SK-N-SH treated with all-trans-retinoic acid at 6 μM for 48 hours (cell line): ENCODE data around the gene KIF11.

Experiments used
- ATAC-seq: fragments of 200-7000 bp; cut with Tn5 transposase; 3 replicates; pipeline ENCODE4 v1.9.1; 2020; ENCODE audit warnings: mild to moderate bottlenecking, moderate library complexity
- ARNTL ChIP-seq: fragments of 450-650 bp; formaldehyde crosslinking; IDR thresholded peaks from 2 replicates; pipeline ENCODE4 v1.5.0; 2020; ENCODE audit warnings: low read depth, mild to moderate bottlenecking, moderate library complexity, borderline replicate concordance
- BACH2 ChIP-seq: fragments of 250-450 bp; sonication (Bioruptor Pico); IDR thresholded peaks from 2 replicates; pipeline ENCODE4 v1.9.0; 2021; ENCODE audit warnings: mild to moderate bottlenecking, borderline replicate concordance
- CREB5 ChIP-seq: fragments of 250-450 bp; sonication (Bioruptor Pico); IDR thresholded peaks from 2 replicates; pipeline ENCODE4 v1.5.1; 2020; ENCODE audit warnings: low read depth, mild to moderate bottlenecking, moderate library complexity
- CSDC2 ChIP-seq: fragments of 250-450 bp; sonication (Bioruptor Pico); IDR thresholded peaks from 2 replicates; pipeline ENCODE4 v1.5.0; 2020; ENCODE audit warnings: mild to moderate bottlenecking, moderate library complexity
- CSRNP3 ChIP-seq: fragments of 250-450 bp; sonication (Bioruptor Pico); IDR thresholded peaks from 2 replicates; pipeline ENCODE4 v1.5.1; 2021; ENCODE audit warnings: mild to moderate bottlenecking, moderate library complexity
- GLIS3 ChIP-seq: fragments of 250-450 bp; sonication (Bioruptor Pico); IDR thresholded peaks from 2 replicates; pipeline ENCODE4 v1.5.0; 2020; ENCODE audit warnings: mild to moderate bottlenecking, moderate library complexity
- ISL1 ChIP-seq: fragments of 250-450 bp; sonication (Bioruptor Pico); IDR thresholded peaks from 2 replicates; pipeline ENCODE4 v2.1.2; 2022; ENCODE audit warnings: mild to moderate bottlenecking, moderate library complexity
- PATZ1 ChIP-seq: fragments of 250-450 bp; sonication (Bioruptor Pico); IDR thresholded peaks from 2 replicates; pipeline ENCODE4 v1.8.0; 2020; ENCODE audit warnings: mild to moderate bottlenecking, moderate library complexity, borderline replicate concordance
- PPARA ChIP-seq: fragments of 250-450 bp; sonication (Bioruptor Pico); IDR thresholded peaks from 2 replicates; pipeline ENCODE4 v1.5.0; 2020; ENCODE audit warnings: mild to moderate bottlenecking, borderline replicate concordance
- RARB ChIP-seq: fragments of 250-450 bp; sonication (Bioruptor Pico); IDR thresholded peaks from 2 replicates; pipeline ENCODE4 v1.8.0; 2021; ENCODE audit warnings: mild to moderate bottlenecking, moderate library complexity
- SNAI2 ChIP-seq: fragments of 250-450 bp; sonication (Bioruptor Pico); IDR thresholded peaks from 2 replicates; pipeline ENCODE4 v1.5.0; 2020; ENCODE audit warnings: mild to moderate bottlenecking, moderate library complexity
- TCF4 ChIP-seq: fragments of 250-450 bp; sonication (Bioruptor Pico); IDR thresholded peaks from 2 replicates; pipeline ENCODE4 v1.8.0; 2021; ENCODE audit warnings: mild to moderate bottlenecking, moderate library complexity, borderline replicate concordance
- TOX ChIP-seq: fragments of 250-450 bp; sonication (Bioruptor Pico); IDR thresholded peaks from 2 replicates; pipeline ENCODE4 v1.8.0; 2021; ENCODE audit warnings: mild to moderate bottlenecking, moderate library complexity, borderline replicate concordance
- TSHZ2 ChIP-seq: fragments of 250-450 bp; sonication (Bioruptor Pico); IDR thresholded peaks from 2 replicates; pipeline ENCODE4 v1.5.0; 2020; ENCODE audit warnings: mild to moderate bottlenecking, moderate library complexity
- ZC3H10 ChIP-seq: fragments of 250-450 bp; sonication (Bioruptor Pico); IDR thresholded peaks from 2 replicates; pipeline ENCODE4 v1.5.1; 2021; ENCODE audit warnings: mild to moderate bottlenecking, moderate library complexity
- ZFP3 ChIP-seq: fragments of 250-450 bp; sonication (Bioruptor Pico); IDR thresholded peaks from 2 replicates; pipeline ENCODE4 v1.5.0; 2020; ENCODE audit warnings: mild to moderate bottlenecking, moderate library complexity
- ZFP30 ChIP-seq: fragments of 450-650 bp; formaldehyde crosslinking; IDR thresholded peaks from 2 replicates; pipeline ENCODE4 v1.5.0; 2022; ENCODE audit warnings: mild to moderate bottlenecking, moderate library complexity
- ZNF565 ChIP-seq: fragments of 450-650 bp; formaldehyde crosslinking; conservative IDR thresholded peaks from 2 replicates; pipeline ENCODE4 v1.5.0; 2020; ENCODE audit warnings: low read depth, mild to moderate bottlenecking, moderate library complexity
- ZNF70 ChIP-seq: fragments of 450-650 bp; formaldehyde crosslinking; IDR thresholded peaks from 2 replicates; pipeline ENCODE4 v1.5.0; 2020; ENCODE audit warnings: mild to moderate bottlenecking, moderate library complexity
- ZNF8 ChIP-seq: fragments of 450-650 bp; formaldehyde crosslinking; IDR thresholded peaks from 2 replicates; pipeline ENCODE4 v1.5.0; 2020; ENCODE audit warnings: mild to moderate bottlenecking, moderate library complexity

The KIF11 gene

GRCh38 chr10:92691591-92692079, 98.7 kb downstream of the KIF11 start:
- TF ChIP-seq ZC3H10 (CRISPR knock-in tag) = no peak
- no peak for TF ChIP-seq ZFP30 (CRISPR knock-in tag)
- no peak for TF ChIP-seq TSHZ2 (CRISPR knock-in tag)
- no peak for TF ChIP-seq CREB5 (CRISPR knock-in tag)
- TF ChIP-seq PPARA (CRISPR knock-in tag) = no peak
- no peak for TF ChIP-seq TOX (CRISPR knock-in tag)
- TF ChIP-seq ZNF565 = no peak
- no peak for TF ChIP-seq BACH2 (CRISPR knock-in tag)
- no peak for TF ChIP-seq GLIS3 (CRISPR knock-in tag)
- TF ChIP-seq RARB = no peak
- TF ChIP-seq ISL1 = no peak
- no peak for TF ChIP-seq CSRNP3 (CRISPR knock-in tag)
- no peak for TF ChIP-seq ZNF70
- TF ChIP-seq SNAI2 (CRISPR knock-in tag) = no peak
- TF ChIP-seq ARNTL (CRISPR knock-in tag) = no peak
- TF ChIP-seq CSDC2 (CRISPR knock-in tag) = no peak
- no peak for TF ChIP-seq TCF4 (CRISPR knock-in tag)
- ATAC-seq = no peak

- TF ChIP-seq ISL1 (no peak), ZFP3 (CRISPR knock-in tag) (no peak), ZNF8 (CRISPR knock-in tag) (no peak), PPARA (CRISPR knock-in tag) (no peak), CSRNP3 (CRISPR knock-in tag) (no peak), TSHZ2 (CRISPR knock-in tag) (no peak), PATZ1 (no peak)
- no peak for ATAC-seq
Observed at GRCh38 chr10:92692080-92692671, 99.2 kb downstream of the KIF11 start.
